BLaER1 treated with 17β-estradiol and CSF1 and Interleukin-3, amounts not matched to agents 10 nM and 100 nM (cell line): ENCODE data around the gene PARP1.

Experiments
- H3K27ac ChIP-seq, 11 experiments: shearing (Covaris generic); formaldehyde crosslinking; 2 replicates each; pipeline ENCODE4 v1.8.1; 2022
- H3K27me3 ChIP-seq, 11 experiments: shearing (Covaris generic); formaldehyde crosslinking; 2 replicates each; pipeline ENCODE4 v1.8.1; 2022
- H3K36me3 ChIP-seq, 11 experiments: shearing (Covaris generic); formaldehyde crosslinking; 2 replicates each; pipeline ENCODE4 v1.8.1; 2022
- H3K4me1 ChIP-seq, 10 experiments: shearing (Covaris generic); formaldehyde crosslinking; 2 replicates each; pipeline ENCODE4 v1.8.1; 2022
- H3K4me2 ChIP-seq, 11 experiments: shearing (Covaris generic); formaldehyde crosslinking; 2 replicates each; pipeline ENCODE4 v1.8.1; 2022
- H3K4me3 ChIP-seq, 10 experiments: shearing (Covaris generic); formaldehyde crosslinking; 2 replicates each; pipeline ENCODE4 v1.8.1; 2022
- H3K9ac ChIP-seq, 11 experiments: shearing (Covaris generic); formaldehyde crosslinking; 2 replicates each; pipeline ENCODE4 v1.8.1; 2022
- H3K9me3 ChIP-seq, 11 experiments: shearing (Covaris generic); formaldehyde crosslinking; replicated peaks in 1 of 11; 2 replicates each; pipeline ENCODE4 v1.8.1; 2022
- H4K20me1 ChIP-seq, 11 experiments: shearing (Covaris generic); formaldehyde crosslinking; 2 replicates each; pipeline ENCODE4 v1.8.1; 2022
- Cebpa-rat ChIP-seq, 11 experiments: shearing (Covaris generic); IDR thresholded peaks; 2 replicates each; pipeline ENCODE4 v1.8.1; 2022

Gene PARP1

DNA sequence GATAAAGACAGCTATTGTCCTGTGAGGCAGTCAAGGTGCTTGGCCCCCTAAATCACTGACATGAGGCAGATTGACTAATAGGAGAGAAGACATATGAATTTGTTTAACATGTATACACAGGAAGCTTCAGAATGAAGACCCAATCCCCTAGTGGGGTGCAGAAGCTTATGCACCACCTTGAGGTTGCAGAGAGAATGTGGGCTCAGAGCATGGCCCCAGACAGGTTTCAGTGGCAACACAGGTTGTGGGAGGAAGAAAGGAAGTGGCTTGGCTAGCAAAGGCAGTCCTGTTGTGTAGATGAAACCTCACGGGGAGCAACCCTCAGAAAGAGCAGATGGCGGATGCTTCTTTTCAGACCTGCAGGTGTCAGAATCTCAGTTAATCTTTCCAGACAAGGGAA is 37.0 kb upstream of the PARP1 start:
- no peak overlapping the region for H3K4me3 ChIP-seq
- H4K20me1 ChIP-seq = no peaks in the 10 kb centered on the region
- no peak for TF ChIP-seq Cebpa-rat (IDR thresholded peaks at IDR 0.05)
- peaks cover 9 to 23% (median 17%) of the 10 kb centered on the region in 10 experiments; a peak in 19 of 20 replicates for H3K4me1 ChIP-seq
- H3K36me3 ChIP-seq = no peaks in the 10 kb centered on the region
- H3K27me3 ChIP-seq = no peaks in the 10 kb centered on the region
- H3K9me3 ChIP-seq = no peaks in the 10 kb centered on the region
- H3K9ac ChIP-seq = no peak overlapping the region
- H3K27ac ChIP-seq = no peak overlapping the region
- peak overlapping the region in 8 of 11 experiments; percentile 6 to 55 (median 34); a peak in 12 of 22 replicates for H3K4me2 ChIP-seq

- Histone ChIP-seq H3K36me3 (no peaks in the 10 kb centered on the region), H3K9me3 (no peaks in the 10 kb centered on the region), H4K20me1 (no peaks in the 10 kb centered on the region), H3K4me3 (no peak overlapping the region), H3K27me3 (no peaks in the 10 kb centered on the region), H3K9ac (no peak overlapping the region), H3K4me2 (peak overlapping the region in 10 of 11 experiments; percentile 2 to 47 (median 34); a peak in 13 of 22 replicates), H3K4me1 (peaks cover 9 to 23% (median 17%) of the 10 kb centered on the region in 10 experiments; a peak in 19 of 20 replicates), H3K27ac (peak overlapping the region in 2 of 11 experiments; percentile 8 to 19; a peak in 1 of 22 replicates)
- no peak for TF ChIP-seq Cebpa-rat (IDR thresholded peaks at IDR 0.05)
Measured at GRCh38 chr1:226443439-226443838, 35.5 kb upstream of the PARP1 start.

DNA sequence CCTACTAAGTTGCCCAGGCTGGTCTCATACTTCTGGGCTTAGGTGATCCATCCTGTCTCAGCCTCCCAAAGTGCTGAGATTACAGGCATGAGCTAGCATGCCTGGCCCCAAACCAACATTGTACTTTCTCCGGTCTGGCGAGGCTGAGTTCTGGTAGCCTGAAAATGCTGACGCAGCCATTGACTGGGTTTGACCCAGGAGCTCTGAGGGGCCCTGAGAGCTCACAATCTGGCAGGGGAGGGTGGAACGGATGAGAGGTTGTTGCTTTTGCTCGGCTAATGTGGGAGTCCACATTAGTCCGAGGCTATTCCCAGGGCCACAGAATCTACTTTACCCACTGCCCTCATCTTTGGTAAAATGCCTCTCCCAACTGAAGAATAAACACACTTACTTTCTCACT is 35.1 kb upstream of the PARP1 start:
- H3K9ac ChIP-seq = no peak overlapping the region
- no peak overlapping the region for H3K4me3 ChIP-seq
- H3K4me1 ChIP-seq = peaks cover 9 to 23% (median 17%) of the 10 kb centered on the region in 10 experiments; a peak in 19 of 20 replicates
- no peaks in the 10 kb centered on the region for H3K9me3 ChIP-seq
- H3K27ac ChIP-seq = no peak overlapping the region
- H3K4me2 ChIP-seq = peak overlapping the region in 7 of 11 experiments; percentile 4 to 47 (median 42); a peak in 9 of 22 replicates
- H3K36me3 ChIP-seq = no peaks in the 10 kb centered on the region
- H4K20me1 ChIP-seq = no peaks in the 10 kb centered on the region
- H3K27me3 ChIP-seq = no peaks in the 10 kb centered on the region
- TF ChIP-seq Cebpa-rat (IDR thresholded peaks at IDR 0.05) = no peak

DNA sequence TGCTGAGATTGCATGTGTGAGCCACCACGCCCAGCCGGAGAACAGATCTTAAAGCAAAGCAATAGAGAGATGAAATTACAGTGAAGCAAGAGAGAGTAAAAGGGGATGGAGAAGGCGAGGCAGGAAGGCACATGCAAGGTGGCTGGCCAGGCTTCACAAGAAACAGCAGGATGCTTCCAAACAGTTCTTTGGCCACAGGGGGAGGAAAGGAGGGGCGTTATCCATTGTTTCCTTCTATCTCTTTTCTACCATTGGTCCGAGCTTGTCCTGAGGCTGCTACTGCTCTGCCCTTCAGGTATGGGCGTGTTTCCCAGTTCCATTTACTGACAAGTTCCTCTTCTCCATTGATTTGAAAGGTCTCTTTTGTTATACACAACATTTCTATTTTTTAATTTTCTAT is 33.7 kb upstream of the PARP1 start:
- H3K27ac ChIP-seq = no peak overlapping the region
- TF ChIP-seq Cebpa-rat (IDR thresholded peaks at IDR 0.05) = no peak

DNA sequence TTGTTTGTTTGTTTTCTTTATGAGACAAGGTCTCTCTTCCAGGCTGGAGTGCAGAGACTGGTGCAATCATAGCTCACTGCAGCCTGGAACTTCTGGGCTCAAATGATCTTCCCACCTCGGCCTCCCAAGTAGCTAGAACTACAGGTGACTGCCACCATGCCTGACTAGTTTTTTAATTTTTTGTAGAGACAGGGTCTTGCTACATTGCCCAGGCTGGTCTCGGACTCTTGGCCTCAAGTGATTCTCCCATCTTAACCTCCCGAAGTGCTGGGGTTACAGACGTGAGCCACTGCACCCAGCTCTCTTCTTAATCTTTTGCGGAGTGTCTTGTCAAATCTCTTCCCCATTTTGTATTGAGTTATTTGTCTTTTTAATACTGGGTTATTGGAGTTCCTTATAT is 32.6 kb upstream of the PARP1 start:
- Histone ChIP-seq H3K27ac (no peak overlapping the region), H3K4me3 (no peak overlapping the region), H4K20me1 (no peaks in the 10 kb centered on the region), H3K4me1 (peaks cover 9 to 35% (median 26%) of the 10 kb centered on the region in 10 experiments; a peak in 19 of 20 replicates), H3K9me3 (no peaks in the 10 kb centered on the region), H3K27me3 (no peaks in the 10 kb centered on the region), H3K36me3 (no peaks in the 10 kb centered on the region), H3K9ac (no peak overlapping the region), H3K4me2 (no peak overlapping the region)
- no peak for TF ChIP-seq Cebpa-rat (IDR thresholded peaks at IDR 0.05)

More for the DNA sequence above, 33.7 kb upstream of the PARP1 start:
- Histone ChIP-seq H4K20me1 (no peaks in the 10 kb centered on the region), H3K4me1 (peaks cover 9 to 30% (median 23%) of the 10 kb centered on the region in 10 experiments; a peak in 19 of 20 replicates), H3K4me2 (no peak overlapping the region), H3K27me3 (no peaks in the 10 kb centered on the region), H3K9ac (no peak overlapping the region), H3K36me3 (no peaks in the 10 kb centered on the region), H3K4me3 (no peak overlapping the region), H3K9me3 (no peaks in the 10 kb centered on the region)

GRCh38 chr1:226438007-226438406 is 30.1 kb upstream of the PARP1 start:
- Histone ChIP-seq H3K4me1 (peaks cover under 1 to 40% (median 32%) of the 10 kb centered on the region in 10 experiments; a peak in 18 of 20 replicates), H3K36me3 (no peaks in the 10 kb centered on the region)
- TF ChIP-seq Cebpa-rat (IDR thresholded peaks at IDR 0.05) = no peak

GRCh38 chr1:226436855-226437491 is 29.1 kb upstream of the PARP1 start:
- Histone ChIP-seq H3K4me1 (peaks cover 0 to 46% (median 38%) of the 10 kb centered on the region in 10 experiments; a peak in 16 of 20 replicates), H3K4me3 (no peak overlapping the region), H4K20me1 (no peaks in the 10 kb centered on the region), H3K36me3 (no peaks in the 10 kb centered on the region), H3K27ac (no peak overlapping the region), H3K9ac (no peak overlapping the region), H3K27me3 (no peaks in the 10 kb centered on the region), H3K9me3 (no peaks in the 10 kb centered on the region), H3K4me2 (peak overlapping the region in 8 of 11 experiments; percentile 15 to 63 (median 57); a peak in 15 of 22 replicates)
- TF ChIP-seq Cebpa-rat (IDR thresholded peaks at IDR 0.05) = no peak

More at GRCh38 chr1:226438007-226438406, 30.1 kb upstream of the PARP1 start:
- Histone ChIP-seq H3K27me3 (no peaks in the 10 kb centered on the region), H3K4me2 (no peak overlapping the region), H3K9me3 (no peaks in the 10 kb centered on the region), H3K4me3 (no peak overlapping the region), H3K9ac (no peak overlapping the region), H4K20me1 (no peaks in the 10 kb centered on the region), H3K27ac (no peak overlapping the region)

GRCh38 chr1:226436472-226436854 is 28.6 kb upstream of the PARP1 start:
- H3K27ac ChIP-seq = no peak overlapping the region
- H3K27me3 ChIP-seq = no peaks in the 10 kb centered on the region
- H3K4me1 ChIP-seq = peaks cover 0 to 46% (median 38%) of the 10 kb centered on the region in 10 experiments; a peak in 16 of 20 replicates
- H3K4me3 ChIP-seq = no peak overlapping the region
- H3K36me3 ChIP-seq = no peaks in the 10 kb centered on the region
- no peak for TF ChIP-seq Cebpa-rat (IDR thresholded peaks at IDR 0.05)
- H3K4me2 ChIP-seq = peak overlapping the region in 8 of 11 experiments; percentile 15 to 63 (median 57); a peak in 15 of 22 replicates
- H3K9me3 ChIP-seq = no peaks in the 10 kb centered on the region
- H4K20me1 ChIP-seq = no peaks in the 10 kb centered on the region
- no peak overlapping the region for H3K9ac ChIP-seq

- no peak for TF ChIP-seq Cebpa-rat (IDR thresholded peaks at IDR 0.05)
- peak overlapping the region in 5 of 11 experiments; percentile 15 to 68 (median 45); a peak in 7 of 22 replicates for H3K27ac ChIP-seq
- H3K4me3 ChIP-seq = no peak overlapping the region
- H3K4me1 ChIP-seq = peaks cover 6 to 69% (median 57%) of the 10 kb centered on the region in 10 experiments
- peak overlapping the region in 3 of 11 experiments; percentile 41 to 58 (median 54); a peak in 6 of 22 replicates for H3K9ac ChIP-seq
- no peaks in the 10 kb centered on the region for H4K20me1 ChIP-seq
- H3K9me3 ChIP-seq = 0 out of 22 replicates have a peak, but pooled peaks cover 0 to 6% (median 0%) of the 10 kb centered on the region in 11 experiments
- peak overlapping the region in 9 of 11 experiments; percentile 10 to 86 (median 71); a peak in 17 of 22 replicates for H3K4me2 ChIP-seq
- H3K27me3 ChIP-seq = no peaks in the 10 kb centered on the region
- no peaks in the 10 kb centered on the region for H3K36me3 ChIP-seq
Measured at GRCh38 chr1:226433341-226433720, 25.4 kb upstream of the PARP1 start.
